GM21367 (cell line): Measurements from ENCODE around the gene PHAF1.
"Not testable (repeated sequence)": the region's sequence is repeated elsewhere in the genome, so short reads cannot be mapped to it uniquely, and the experiment has no call there.

ENCODE experiments used
- ATAC-seq: cut with Tn5 transposase; IDR thresholded peaks from one replicate; pipeline ENCODE4 v1.9.1; 2021; ENCODE audit not compliant: unreplicated experiment

Gene PHAF1

GRCh38 chr16:67104061-67104460, 5.7 kb upstream of the PHAF1 start:
- ATAC-seq: no peak

- ATAC-seq: no peak
Measured at GRCh38 chr16:67104845-67105244, 4.9 kb upstream of the PHAF1 start.

- ATAC-seq: no peak
Measured at GRCh38 chr16:67105246-67105645, 4.5 kb upstream of the PHAF1 start.

GRCh38 chr16:67105881-67106280, 3.9 kb upstream of the PHAF1 start:
- no peak for ATAC-seq

- no peak for ATAC-seq
Measured at GRCh38 chr16:67108489-67108888, 1.3 kb upstream of the PHAF1 start.

GRCh38 chr16:67108931-67109406, 772 bp upstream of the PHAF1 start:
- no peak for ATAC-seq

GRCh38 chr16:67111951-67112444, 2.3 kb downstream of the PHAF1 start:
- no peak for ATAC-seq

- ATAC-seq: no peak
Measured at GRCh38 chr16:67112591-67113399, 3.1 kb downstream of the PHAF1 start.

- no peak for ATAC-seq
Measured at GRCh38 chr16:67114793-67115192, 5.1 kb downstream of the PHAF1 start.

- ATAC-seq: no peak
Measured at GRCh38 chr16:67115639-67116038, 5.9 kb downstream of the PHAF1 start.

GRCh38 chr16:67116388-67117311, 6.9 kb downstream of the PHAF1 start:
- ATAC-seq: no peak

GRCh38 chr16:67117716-67118115, 8.0 kb downstream of the PHAF1 start:
- no peak for ATAC-seq

- ATAC-seq: no peak
Measured at GRCh38 chr16:67120025-67120424, 10.3 kb downstream of the PHAF1 start.

- ATAC-seq: not testable (repeated sequence)
Measured at GRCh38 chr16:67122799-67123198, 13.1 kb downstream of the PHAF1 start.

GRCh38 chr16:67128417-67128816, 18.7 kb downstream of the PHAF1 start:
- no peak for ATAC-seq

GRCh38 chr16:67128887-67129286, 19.1 kb downstream of the PHAF1 start:
- ATAC-seq: no peak

- no peak for ATAC-seq
Measured at GRCh38 chr16:67129422-67129821, 19.7 kb downstream of the PHAF1 start.

- no peak for ATAC-seq
Measured at GRCh38 chr16:67137605-67138004, 27.9 kb downstream of the PHAF1 start.

GRCh38 chr16:67141391-67141790, 31.6 kb downstream of the PHAF1 start:
- ATAC-seq: no peak

GRCh38 chr16:67142342-67142741, 32.6 kb downstream of the PHAF1 start:
- ATAC-seq: no peak

GRCh38 chr16:67144943-67145342, 35.2 kb downstream of the PHAF1 start:
- ATAC-seq: no peak

- ATAC-seq: no peak
Measured at GRCh38 chr16:67145746-67146145, 36.0 kb downstream of the PHAF1 start.
